Neural cell (in vitro differentiated cells): Measurements from ENCODE around the gene PIK3AP1.

Experiments used
- POLR2AphosphoS5 ChIP-seq: IDR thresholded peaks from 2 replicates; pipeline ENCODE4 v1.6.1; 2012
- TF ChIP-seq, protein P1 (sequence below): fragments of 450-650 bp; IDR thresholded peaks from 2 replicates; pipeline ENCODE4 v1.5.1; 2014; ENCODE audit warnings: antibody characterized with exemption, mild to moderate bottlenecking, moderate library complexity; ENCODE audit not compliant: poor library complexity, severe bottlenecking

DNA sequence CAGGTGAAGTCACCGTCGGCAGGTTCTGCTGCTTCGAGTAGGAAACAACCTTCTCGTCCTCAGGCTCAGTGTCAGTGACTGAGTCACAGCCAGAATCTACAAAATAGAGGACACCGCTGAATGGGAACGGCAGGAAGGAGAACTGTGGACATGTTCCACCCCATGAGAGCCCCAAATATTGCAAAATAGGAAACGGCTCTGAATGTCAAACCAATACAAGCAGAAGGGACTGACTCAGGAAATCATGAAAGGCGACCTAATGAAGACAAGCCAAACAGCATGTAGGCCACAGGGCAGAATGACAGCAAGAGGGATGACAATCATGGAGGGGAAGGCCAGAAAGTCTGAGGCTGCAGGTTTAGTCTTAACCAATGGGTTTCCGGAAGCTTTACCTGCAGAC, 63.5 kb downstream of the PIK3AP1 start:
- TF ChIP-seq POLR2AphosphoS5, result no peak
- TF ChIP-seq, protein P1, sequence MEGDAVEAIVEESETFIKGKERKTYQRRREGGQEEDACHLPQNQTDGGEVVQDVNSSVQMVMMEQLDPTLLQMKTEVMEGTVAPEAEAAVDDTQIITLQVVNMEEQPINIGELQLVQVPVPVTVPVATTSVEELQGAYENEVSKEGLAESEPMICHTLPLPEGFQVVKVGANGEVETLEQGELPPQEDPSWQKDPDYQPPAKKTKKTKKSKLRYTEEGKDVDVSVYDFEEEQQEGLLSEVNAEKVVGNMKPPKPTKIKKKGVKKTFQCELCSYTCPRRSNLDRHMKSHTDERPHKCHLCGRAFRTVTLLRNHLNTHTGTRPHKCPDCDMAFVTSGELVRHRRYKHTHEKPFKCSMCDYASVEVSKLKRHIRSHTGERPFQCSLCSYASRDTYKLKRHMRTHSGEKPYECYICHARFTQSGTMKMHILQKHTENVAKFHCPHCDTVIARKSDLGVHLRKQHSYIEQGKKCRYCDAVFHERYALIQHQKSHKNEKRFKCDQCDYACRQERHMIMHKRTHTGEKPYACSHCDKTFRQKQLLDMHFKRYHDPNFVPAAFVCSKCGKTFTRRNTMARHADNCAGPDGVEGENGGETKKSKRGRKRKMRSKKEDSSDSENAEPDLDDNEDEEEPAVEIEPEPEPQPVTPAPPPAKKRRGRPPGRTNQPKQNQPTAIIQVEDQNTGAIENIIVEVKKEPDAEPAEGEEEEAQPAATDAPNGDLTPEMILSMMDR, result no peak
